Measurements from ENCODE around the gene L1CAM. TPM values are rescaled to one million over a fixed set of nuclear protein-coding genes. Genes with fewer than 3 reads are reported as not detected.

Gene L1CAM
- total RNA-seq, 1 donor from 2014 or later = 16.6 TPM

GRCh38 chrX:153876112-153876491 lies 9.9 kb downstream of the L1CAM start:
- no peak for DNase-seq (ENCODE audit: extremely low spot score, unreplicated experiment)
- no peaks in the 10 kb centered on the region for H3K27me3 Mint-ChIP-seq (ENCODE audit: unreplicated experiment)
- H3K36me3 Mint-ChIP-seq (ENCODE audit: unreplicated experiment) = no peaks in the 10 kb centered on the region
- H3K4me1 Mint-ChIP-seq (ENCODE audit: unreplicated experiment) = peaks cover 11% of the 10 kb centered on the region
- no peak for TF ChIP-seq CTCF (IDR thresholded peaks at IDR 0.05)
- peaks cover 6% of the 10 kb centered on the region for H3K9me3 Mint-ChIP-seq (ENCODE audit: unreplicated experiment)
- no peak overlapping the region for H3K4me3 Mint-ChIP-seq (ENCODE audit: unreplicated experiment)
- no peak overlapping the region for H3K27ac Mint-ChIP-seq (ENCODE audit: unreplicated experiment)

GRCh38 chrX:153875391-153876111 lies 10.4 kb downstream of the L1CAM start:
- peak; percentile 88 for DNase-seq (ENCODE audit: extremely low spot score, unreplicated experiment)
- Mint-ChIP-seq H3K4me3 (ENCODE audit: unreplicated experiment) (no peak overlapping the region), H3K36me3 (ENCODE audit: unreplicated experiment) (no peaks in the 10 kb centered on the region), H3K27ac (ENCODE audit: unreplicated experiment) (no peak overlapping the region), H3K4me1 (ENCODE audit: unreplicated experiment) (peaks cover 10% of the 10 kb centered on the region), H3K27me3 (ENCODE audit: unreplicated experiment) (no peaks in the 10 kb centered on the region), H3K9me3 (ENCODE audit: unreplicated experiment) (peaks cover 6% of the 10 kb centered on the region)
- no peak for TF ChIP-seq CTCF (IDR thresholded peaks at IDR 0.05)

GRCh38 chrX:153874366-153875125 lies 11.4 kb downstream of the L1CAM start:
- DNase-seq (ENCODE audit: extremely low spot score, unreplicated experiment) = no peak
- no peak overlapping the region for H3K27ac Mint-ChIP-seq (ENCODE audit: unreplicated experiment)

GRCh38 chrX:153874085-153874365 lies 11.9 kb downstream of the L1CAM start:
- no peak for TF ChIP-seq CTCF (IDR thresholded peaks at IDR 0.05)
- peaks cover 6% of the 10 kb centered on the region for H3K9me3 Mint-ChIP-seq (ENCODE audit: unreplicated experiment)
- no peak for DNase-seq (ENCODE audit: extremely low spot score, unreplicated experiment)
- H3K36me3 Mint-ChIP-seq (ENCODE audit: unreplicated experiment) = no peaks in the 10 kb centered on the region
- H3K4me3 Mint-ChIP-seq (ENCODE audit: unreplicated experiment) = no peak overlapping the region
- no peaks in the 10 kb centered on the region for H3K27me3 Mint-ChIP-seq (ENCODE audit: unreplicated experiment)
- peaks cover 6% of the 10 kb centered on the region for H3K4me1 Mint-ChIP-seq (ENCODE audit: unreplicated experiment)
- H3K27ac Mint-ChIP-seq (ENCODE audit: unreplicated experiment) = no peak overlapping the region

More at GRCh38 chrX:153874366-153875125, 11.4 kb downstream of the L1CAM start:
- Mint-ChIP-seq H3K4me3 (ENCODE audit: unreplicated experiment) (no peak overlapping the region), H3K36me3 (ENCODE audit: unreplicated experiment) (no peaks in the 10 kb centered on the region), H3K27me3 (ENCODE audit: unreplicated experiment) (no peaks in the 10 kb centered on the region), H3K9me3 (ENCODE audit: unreplicated experiment) (peaks cover 6% of the 10 kb centered on the region), H3K4me1 (ENCODE audit: unreplicated experiment) (peaks cover 10% of the 10 kb centered on the region)
- no peak for TF ChIP-seq CTCF (IDR thresholded peaks at IDR 0.05)

- TF ChIP-seq CTCF (IDR thresholded peaks at IDR 0.05) = no peak
- no peak for DNase-seq (ENCODE audit: extremely low spot score, unreplicated experiment)
- H3K4me1 Mint-ChIP-seq (ENCODE audit: unreplicated experiment) = peaks cover 3% of the 10 kb centered on the region
- no peak overlapping the region for H3K27ac Mint-ChIP-seq (ENCODE audit: unreplicated experiment)
- no peaks in the 10 kb centered on the region for H3K27me3 Mint-ChIP-seq (ENCODE audit: unreplicated experiment)
- H3K4me3 Mint-ChIP-seq (ENCODE audit: unreplicated experiment) = no peak overlapping the region
- peaks cover 6% of the 10 kb centered on the region for H3K9me3 Mint-ChIP-seq (ENCODE audit: unreplicated experiment)
- H3K36me3 Mint-ChIP-seq (ENCODE audit: unreplicated experiment) = no peaks in the 10 kb centered on the region
These were observed 12.5 kb downstream of the L1CAM start for GRCh38 chrX:153873282-153874084.

Measured in osteocyte (in vitro differentiated cells).